ENCODE data around the gene FDX2. TPM values are rescaled to one million over a fixed set of nuclear protein-coding genes. Genes with fewer than 3 reads are reported as not detected.

Gene FDX2
- total and polyA plus RNA-seq, 2 of the 13 experiments (the other 11 are each of a cell fraction or from before 2014, with no cell fraction given) = 21.0 to 24.7 TPM

DNA sequence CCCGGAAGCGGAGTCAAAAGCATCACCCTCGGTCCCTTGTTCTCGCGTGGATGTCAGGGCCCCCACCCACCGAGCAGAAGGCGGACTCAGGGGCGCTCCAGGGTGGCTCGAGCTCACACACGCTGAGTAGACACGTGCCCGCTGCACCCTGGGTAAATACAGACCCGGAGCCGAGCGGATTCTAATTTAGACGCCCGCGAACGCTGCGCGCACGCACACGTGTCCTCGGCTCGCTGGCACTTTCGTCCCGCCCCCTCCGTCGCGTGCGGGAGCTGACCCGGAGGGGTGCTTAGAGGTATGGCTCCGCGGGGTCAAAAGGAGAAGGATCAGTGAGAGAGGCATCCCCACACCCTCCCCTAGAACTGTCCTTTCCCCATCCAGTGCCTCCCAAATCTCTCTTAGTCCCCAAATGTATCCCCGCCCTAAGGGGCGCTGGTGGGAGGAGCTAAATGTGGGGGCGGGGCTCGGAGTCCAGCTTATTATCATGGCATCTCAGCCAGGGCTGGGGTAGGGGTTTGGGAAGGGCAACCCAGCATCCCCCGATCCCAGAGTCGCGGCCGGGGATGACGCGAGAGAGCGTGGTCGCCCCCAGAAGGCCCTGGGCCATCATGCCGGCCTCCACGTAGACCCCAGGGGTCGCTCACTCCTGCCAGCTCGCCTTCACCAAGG, 26.5 kb downstream of the FDX2 start (continued):
- TF ChIP-seq ZNF577 (CRISPR knock-in tag; IDR thresholded peaks at IDR 0.05; ENCODE audit: borderline replicate concordance, low read depth) (no peak), HOXA9 (CRISPR knock-in tag; IDR thresholded peaks at IDR 0.05; ENCODE audit: borderline replicate concordance) (no peak), ZNF83 (CRISPR knock-in tag; IDR thresholded peaks at IDR 0.05; ENCODE audit: borderline replicate concordance) (no peak), SP5 (CRISPR knock-in tag; IDR thresholded peaks at IDR 0.05; ENCODE audit: borderline replicate concordance, low read depth) (peak; percentile 47; the same call in 1 of the 2 replicates), ZBTB38 (CRISPR knock-in tag; IDR thresholded peaks at IDR 0.05) (peak; percentile 35; the same call in 1 of the 2 replicates), SNAI1 (CRISPR knock-in tag; IDR thresholded peaks at IDR 0.05; ENCODE audit: borderline replicate concordance) (peak; percentile 44; the same call in 1 of the 2 replicates), MTF1 (CRISPR knock-in tag; IDR thresholded peaks at IDR 0.05) (0 out of 2 replicates have a peak, but pooled peaks have one; percentile 33), ZNF605 (CRISPR knock-in tag; IDR thresholded peaks at IDR 0.05) (peak; percentile 80), PAF1 (CRISPR knock-in tag; IDR thresholded peaks at IDR 0.05) (no peak), TOPORS (CRISPR knock-in tag; IDR thresholded peaks at IDR 0.05) (peak; percentile 28; the same call in 1 of the 2 replicates), HNRNPLL (IDR thresholded peaks at IDR 0.05; ENCODE audit: low read depth, low read length, poor library complexity, severe bottlenecking) (peak; percentile 31), SMARCC2 (IDR thresholded peaks at IDR 0.05) (no peak), ZNF230 (CRISPR knock-in tag; IDR thresholded peaks at IDR 0.05) (0 out of 2 replicates have a peak, but pooled peaks have one; percentile 71), ZNF343 (CRISPR knock-in tag; IDR thresholded peaks at IDR 0.05) (no peak), ZNF160 (CRISPR knock-in tag; IDR thresholded peaks at IDR 0.05) (no peak), MED1 (CRISPR knock-in tag; IDR thresholded peaks at IDR 0.05) (0 out of 2 replicates have a peak, but pooled peaks have one; percentile 27), FOXA1 (IDR thresholded peaks at IDR 0.05) (no peak), FOXA1 (CRISPR knock-in tag; IDR thresholded peaks at IDR 0.05) (peak; percentile 56; the same call in 1 of the 2 replicates)
- TF ChIP-seq, protein P1, sequence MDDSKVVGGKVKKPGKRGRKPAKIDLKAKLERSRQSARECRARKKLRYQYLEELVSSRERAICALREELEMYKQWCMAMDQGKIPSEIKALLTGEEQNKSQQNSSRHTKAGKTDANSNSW (CRISPR knock-in tag; IDR thresholded peaks at IDR 0.05; ENCODE audit: borderline replicate concordance) = no peak
- TF ChIP-seq, protein P2, sequence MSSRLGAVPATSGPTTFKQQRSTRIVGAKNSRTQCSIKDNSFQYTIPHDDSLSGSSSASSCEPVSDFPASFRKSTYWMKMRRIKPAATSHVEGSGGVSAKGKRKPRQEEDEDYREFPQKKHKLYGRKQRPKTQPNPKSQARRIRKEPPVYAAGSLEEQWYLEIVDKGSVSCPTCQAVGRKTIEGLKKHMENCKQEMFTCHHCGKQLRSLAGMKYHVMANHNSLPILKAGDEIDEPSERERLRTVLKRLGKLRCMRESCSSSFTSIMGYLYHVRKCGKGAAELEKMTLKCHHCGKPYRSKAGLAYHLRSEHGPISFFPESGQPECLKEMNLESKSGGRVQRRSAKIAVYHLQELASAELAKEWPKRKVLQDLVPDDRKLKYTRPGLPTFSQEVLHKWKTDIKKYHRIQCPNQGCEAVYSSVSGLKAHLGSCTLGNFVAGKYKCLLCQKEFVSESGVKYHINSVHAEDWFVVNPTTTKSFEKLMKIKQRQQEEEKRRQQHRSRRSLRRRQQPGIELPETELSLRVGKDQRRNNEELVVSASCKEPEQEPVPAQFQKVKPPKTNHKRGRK (CRISPR knock-in tag; IDR thresholded peaks at IDR 0.05) = no peak
- TF ChIP-seq, protein P3, sequence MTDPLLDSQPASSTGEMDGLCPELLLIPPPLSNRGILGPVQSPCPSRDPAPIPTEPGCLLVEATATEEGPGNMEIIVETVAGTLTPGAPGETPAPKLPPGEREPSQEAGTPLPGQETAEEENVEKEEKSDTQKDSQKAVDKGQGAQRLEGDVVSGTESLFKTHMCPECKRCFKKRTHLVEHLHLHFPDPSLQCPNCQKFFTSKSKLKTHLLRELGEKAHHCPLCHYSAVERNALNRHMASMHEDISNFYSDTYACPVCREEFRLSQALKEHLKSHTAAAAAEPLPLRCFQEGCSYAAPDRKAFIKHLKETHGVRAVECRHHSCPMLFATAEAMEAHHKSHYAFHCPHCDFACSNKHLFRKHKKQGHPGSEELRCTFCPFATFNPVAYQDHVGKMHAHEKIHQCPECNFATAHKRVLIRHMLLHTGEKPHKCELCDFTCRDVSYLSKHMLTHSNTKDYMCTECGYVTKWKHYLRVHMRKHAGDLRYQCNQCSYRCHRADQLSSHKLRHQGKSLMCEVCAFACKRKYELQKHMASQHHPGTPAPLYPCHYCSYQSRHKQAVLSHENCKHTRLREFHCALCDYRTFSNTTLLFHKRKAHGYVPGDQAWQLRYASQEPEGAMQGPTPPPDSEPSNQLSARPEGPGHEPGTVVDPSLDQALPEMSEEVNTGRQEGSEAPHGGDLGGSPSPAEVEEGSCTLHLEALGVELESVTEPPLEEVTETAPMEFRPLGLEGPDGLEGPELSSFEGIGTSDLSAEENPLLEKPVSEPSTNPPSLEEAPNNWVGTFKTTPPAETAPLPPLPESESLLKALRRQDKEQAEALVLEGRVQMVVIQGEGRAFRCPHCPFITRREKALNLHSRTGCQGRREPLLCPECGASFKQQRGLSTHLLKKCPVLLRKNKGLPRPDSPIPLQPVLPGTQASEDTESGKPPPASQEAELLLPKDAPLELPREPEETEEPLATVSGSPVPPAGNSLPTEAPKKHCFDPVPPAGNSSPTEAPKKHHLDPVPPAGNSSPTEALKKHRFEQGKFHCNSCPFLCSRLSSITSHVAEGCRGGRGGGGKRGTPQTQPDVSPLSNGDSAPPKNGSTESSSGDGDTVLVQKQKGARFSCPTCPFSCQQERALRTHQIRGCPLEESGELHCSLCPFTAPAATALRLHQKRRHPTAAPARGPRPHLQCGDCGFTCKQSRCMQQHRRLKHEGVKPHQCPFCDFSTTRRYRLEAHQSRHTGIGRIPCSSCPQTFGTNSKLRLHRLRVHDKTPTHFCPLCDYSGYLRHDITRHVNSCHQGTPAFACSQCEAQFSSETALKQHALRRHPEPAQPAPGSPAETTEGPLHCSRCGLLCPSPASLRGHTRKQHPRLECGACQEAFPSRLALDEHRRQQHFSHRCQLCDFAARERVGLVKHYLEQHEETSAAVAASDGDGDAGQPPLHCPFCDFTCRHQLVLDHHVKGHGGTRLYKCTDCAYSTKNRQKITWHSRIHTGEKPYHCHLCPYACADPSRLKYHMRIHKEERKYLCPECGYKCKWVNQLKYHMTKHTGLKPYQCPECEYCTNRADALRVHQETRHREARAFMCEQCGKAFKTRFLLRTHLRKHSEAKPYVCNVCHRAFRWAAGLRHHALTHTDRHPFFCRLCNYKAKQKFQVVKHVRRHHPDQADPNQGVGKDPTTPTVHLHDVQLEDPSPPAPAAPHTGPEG (CRISPR knock-in tag; IDR thresholded peaks at IDR 0.05) = 0 out of 2 replicates have a peak, but pooled peaks have one; percentile 37
- TF ChIP-seq, protein P4, sequence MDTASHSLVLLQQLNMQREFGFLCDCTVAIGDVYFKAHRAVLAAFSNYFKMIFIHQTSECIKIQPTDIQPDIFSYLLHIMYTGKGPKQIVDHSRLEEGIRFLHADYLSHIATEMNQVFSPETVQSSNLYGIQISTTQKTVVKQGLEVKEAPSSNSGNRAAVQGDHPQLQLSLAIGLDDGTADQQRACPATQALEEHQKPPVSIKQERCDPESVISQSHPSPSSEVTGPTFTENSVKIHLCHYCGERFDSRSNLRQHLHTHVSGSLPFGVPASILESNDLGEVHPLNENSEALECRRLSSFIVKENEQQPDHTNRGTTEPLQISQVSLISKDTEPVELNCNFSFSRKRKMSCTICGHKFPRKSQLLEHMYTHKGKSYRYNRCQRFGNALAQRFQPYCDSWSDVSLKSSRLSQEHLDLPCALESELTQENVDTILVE (CRISPR knock-in tag; IDR thresholded peaks at IDR 0.05) = no peak
